HFFc6 (cell line): ENCODE data around the gene PRR22. TPM values are rescaled to one million over a fixed set of nuclear protein-coding genes. Genes with fewer than 3 reads are reported as not detected.

Experiments
- DNase-seq: peaks from one replicate; pipeline ENCODE4 v3.0.0-alpha.2; 2018
- H3K27ac Mint-ChIP-seq: 2 replicates; pipeline ENCODE4 v1.8.0; 2020; ENCODE audit warnings: mild to moderate bottlenecking, mixed read lengths
- H3K27me3 Mint-ChIP-seq: 2 replicates; pipeline ENCODE4 v1.8.0; 2021; ENCODE audit warnings: mild to moderate bottlenecking, moderate library complexity, mixed read lengths; ENCODE audit not compliant: insufficient read depth
- H3K36me3 Mint-ChIP-seq: 2 replicates; pipeline ENCODE4 v1.8.0; 2021; ENCODE audit warnings: low read depth, mixed read lengths
- H3K4me1 Mint-ChIP-seq: 2 replicates; pipeline ENCODE4 v1.8.0; 2020; ENCODE audit warnings: low read depth, mixed read lengths
- H3K4me3 Mint-ChIP-seq: 2 replicates; pipeline ENCODE4 v1.8.0; 2020; ENCODE audit warnings: mild to moderate bottlenecking, moderate library complexity, mixed read lengths
- H3K9me3 Mint-ChIP-seq: 2 replicates; pipeline ENCODE4 v1.8.0; 2020; ENCODE audit warnings: mild to moderate bottlenecking, mixed read lengths
- CTCF ChIP-seq: fragments of 200-600 bp; sonication (generic); IDR thresholded peaks from 2 replicates; pipeline ENCODE4 v1.5.0; 2021; ENCODE audit warnings: antibody characterized with exemption, mild to moderate bottlenecking
- total RNA-seq, 6 experiments: library from RNA; stranded (reverse); fragmentation: NEBNext Ultra II Directional; extraction: Animal tissue kit (Norgen Biotek cat#: 25700); gene quantifications; 2 replicates in 1 of 6; 3 replicates in 5 of 6; pipeline ENCODE4 v1.2.3, GENCODE V29; 2021

PRR22 gene
- total RNA-seq, 6 experiments from 2014 or later, result 0.92 to 1.6 (median 1.4) TPM

- peaks cover 12% of the 10 kb centered on the region; the same call in 1 of the 2 replicates for H3K4me1 Mint-ChIP-seq
- H3K36me3 Mint-ChIP-seq, result no peaks in the 10 kb centered on the region
- peaks cover 27% of the 10 kb centered on the region for H3K27me3 Mint-ChIP-seq
- DNase-seq, result peak; percentile 13
- H3K9me3 Mint-ChIP-seq, result no peaks in the 10 kb centered on the region
- no peak overlapping the region for H3K27ac Mint-ChIP-seq
- no peak for TF ChIP-seq CTCF
- peak overlapping the region; percentile 41; the same call in 1 of the 2 replicates for H3K4me3 Mint-ChIP-seq
Observed at GRCh38 chr19:5801796-5802619, 17.5 kb upstream of the PRR22 start.

- H3K36me3 Mint-ChIP-seq, result no peaks in the 10 kb centered on the region
- peaks cover 20% of the 10 kb centered on the region for H3K27me3 Mint-ChIP-seq
- DNase-seq, result no peak
- H3K27ac Mint-ChIP-seq, result no peak overlapping the region
- H3K4me1 Mint-ChIP-seq, result peaks cover 12% of the 10 kb centered on the region; the same call in 1 of the 2 replicates
- no peaks in the 10 kb centered on the region for H3K9me3 Mint-ChIP-seq
- no peak overlapping the region for H3K4me3 Mint-ChIP-seq
- TF ChIP-seq CTCF, result no peak
Observed at GRCh38 chr19:5800361-5801270, 16.1 kb upstream of the PRR22 start.

- no peak for DNase-seq
- no peak overlapping the region for H3K4me3 Mint-ChIP-seq
- no peaks in the 10 kb centered on the region for H3K36me3 Mint-ChIP-seq
- TF ChIP-seq CTCF, result no peak
- H3K27me3 Mint-ChIP-seq, result peaks cover 16% of the 10 kb centered on the region
- no peak overlapping the region for H3K27ac Mint-ChIP-seq
- no peaks in the 10 kb centered on the region for H3K9me3 Mint-ChIP-seq
- peaks cover 12% of the 10 kb centered on the region; the same call in 1 of the 2 replicates for H3K4me1 Mint-ChIP-seq
Observed at GRCh38 chr19:5799247-5800241, 15.0 kb upstream of the PRR22 start.

GRCh38 chr19:5798244-5798643 is 13.7 kb upstream of the PRR22 start:
- no peak overlapping the region for H3K27ac Mint-ChIP-seq
- H3K27me3 Mint-ChIP-seq, result peaks cover 12% of the 10 kb centered on the region
- peaks cover 7% of the 10 kb centered on the region; the same call in 1 of the 2 replicates for H3K4me1 Mint-ChIP-seq
- DNase-seq, result no peak
- TF ChIP-seq CTCF, result no peak
- H3K4me3 Mint-ChIP-seq, result no peak overlapping the region
- no peaks in the 10 kb centered on the region for H3K36me3 Mint-ChIP-seq
- no peaks in the 10 kb centered on the region for H3K9me3 Mint-ChIP-seq
